Hepatocyte (in vitro differentiated cells): ENCODE data around the gene MLST8. TPM values are rescaled to one million over a fixed set of nuclear protein-coding genes. Genes with fewer than 3 reads are reported as not detected.

ENCODE experiments used
- DNase-seq: peaks from one replicate; pipeline ENCODE4 v3.0.0-alpha.2; 2016; ENCODE audit warnings: low spot score
- H2AFZ ChIP-seq: fragments of 200-600 bp; sonication (generic); 2 replicates; pipeline ENCODE4 v1.6.0; 2016; ENCODE audit warnings: antibody characterized with exemption, mild to moderate bottlenecking
- H3K27ac ChIP-seq: fragments of 200-600 bp; sonication (generic); 2 replicates; pipeline ENCODE4 v1.5.1; 2016; ENCODE audit warnings: mild to moderate bottlenecking
- H3K27me3 ChIP-seq: fragments of 200-600 bp; sonication (generic); 2 replicates; pipeline ENCODE4 v1.6.1; 2016
- H3K36me3 ChIP-seq: fragments of 200-600 bp; sonication (generic); replicated peaks from 2 replicates; pipeline ENCODE4 v1.5.1; 2016; ENCODE audit warnings: low read depth; ENCODE audit not compliant: insufficient read depth
- H3K4me1 ChIP-seq: fragments of 200-600 bp; sonication (generic); 2 replicates; pipeline ENCODE4 v1.5.1; 2016; ENCODE audit warnings: mild to moderate bottlenecking, moderate library complexity; ENCODE audit not compliant: insufficient read depth
- H3K4me2 ChIP-seq: fragments of 200-600 bp; sonication (generic); 2 replicates; pipeline ENCODE4 v1.6.0; 2016
- H3K4me3 ChIP-seq: fragments of 200-600 bp; sonication (generic); 2 replicates; pipeline ENCODE4 v1.5.1; 2016; ENCODE audit warnings: mild to moderate bottlenecking
- H3K79me2 ChIP-seq: fragments of 200-600 bp; sonication (generic); 2 replicates; pipeline ENCODE4 v1.6.0; 2017; ENCODE audit warnings: mild to moderate bottlenecking
- H3K9me2 ChIP-seq: fragments of 200-600 bp; sonication (generic); replicated peaks from 2 replicates; pipeline ENCODE4 v1.6.0; 2017; ENCODE audit warnings: mild to moderate bottlenecking; ENCODE audit not compliant: insufficient read depth
- H3K9me3 ChIP-seq: fragments of 200-600 bp; sonication (generic); 2 replicates; pipeline ENCODE4 v1.5.1; 2016; ENCODE audit warnings: low read depth, mild to moderate bottlenecking
- H4K20me1 ChIP-seq: fragments of 200-600 bp; sonication (generic); 2 replicates; pipeline ENCODE4 v1.6.0; 2016; ENCODE audit warnings: mild to moderate bottlenecking; ENCODE audit not compliant: insufficient read depth, poor library complexity, severe bottlenecking
- EZH2 ChIP-seq: fragments of 200-600 bp; sonication (generic); IDR thresholded peaks from 2 replicates; pipeline ENCODE4 v1.6.1; 2016; ENCODE audit warnings: antibody characterized with exemption, mild to moderate bottlenecking, borderline replicate concordance
- EZH2phosphoT487 ChIP-seq: fragments of 200-600 bp; sonication (generic); IDR thresholded peaks from one replicate; pipeline ENCODE4 v1.6.1; 2018; ENCODE audit warnings: antibody characterized with exemption, mild to moderate bottlenecking, low read depth, moderate library complexity; ENCODE audit not compliant: unreplicated experiment, severe bottlenecking
- WGBS: methylation state at CpG from one replicate; pipeline ENCODE4 v1.1.6; 2016; ENCODE audit warnings: low lambda C conversion rate; ENCODE audit errors: missing lambda C conversion rate; 5-methylcytosine and 5-hydroxymethylcytosine counted together
- polyA plus RNA-seq: library from polyadenylated mRNA; unstranded; fragments of >200 nt; fragmentation: Nextera tagmentation; extraction: Ambion mirVana; gene quantifications from 2 replicates; pipeline ENCODE4 v1.2.1, GENCODE V29; 2016
- total RNA-seq: library from RNA; depleted of rRNA; stranded (reverse); fragments of >200 nt; gene quantifications from 2 replicates; pipeline ENCODE4 v1.2.3, GENCODE V29; 2014
- TF ChIP-seq, protein P1 (sequence below): fragments of 200-600 bp; sonication (generic); IDR thresholded peaks from 2 replicates; pipeline ENCODE4 v1.5.1; 2016; ENCODE audit warnings: antibody characterized with exemption, mild to moderate bottlenecking; ENCODE audit not compliant: poor library complexity

MLST8 gene
- total and polyA plus RNA-seq, 2 experiments from 2014 or later = 28.3 to 88.3 TPM

GRCh38 chr16:2210386-2211365 is 5.4 kb downstream of the MLST8 start, which contains the start of gene BRICD5:
Gene BRICD5, minus strand, starts transcription at chr16:2210863. Its CDS starts 30 bp downstream, at chr16:2210833.
- H3K27me3 ChIP-seq = no peaks in the 10 kb centered on the region
- peaks cover 30% of the 10 kb centered on the region for H3K79me2 ChIP-seq
- no peak for DNase-seq
- no peak within 1 kb of the TSS for H3K4me2 ChIP-seq
- no peak for TF ChIP-seq EZH2
- no peak for TF ChIP-seq EZH2phosphoT487
- TF ChIP-seq, protein P1, sequence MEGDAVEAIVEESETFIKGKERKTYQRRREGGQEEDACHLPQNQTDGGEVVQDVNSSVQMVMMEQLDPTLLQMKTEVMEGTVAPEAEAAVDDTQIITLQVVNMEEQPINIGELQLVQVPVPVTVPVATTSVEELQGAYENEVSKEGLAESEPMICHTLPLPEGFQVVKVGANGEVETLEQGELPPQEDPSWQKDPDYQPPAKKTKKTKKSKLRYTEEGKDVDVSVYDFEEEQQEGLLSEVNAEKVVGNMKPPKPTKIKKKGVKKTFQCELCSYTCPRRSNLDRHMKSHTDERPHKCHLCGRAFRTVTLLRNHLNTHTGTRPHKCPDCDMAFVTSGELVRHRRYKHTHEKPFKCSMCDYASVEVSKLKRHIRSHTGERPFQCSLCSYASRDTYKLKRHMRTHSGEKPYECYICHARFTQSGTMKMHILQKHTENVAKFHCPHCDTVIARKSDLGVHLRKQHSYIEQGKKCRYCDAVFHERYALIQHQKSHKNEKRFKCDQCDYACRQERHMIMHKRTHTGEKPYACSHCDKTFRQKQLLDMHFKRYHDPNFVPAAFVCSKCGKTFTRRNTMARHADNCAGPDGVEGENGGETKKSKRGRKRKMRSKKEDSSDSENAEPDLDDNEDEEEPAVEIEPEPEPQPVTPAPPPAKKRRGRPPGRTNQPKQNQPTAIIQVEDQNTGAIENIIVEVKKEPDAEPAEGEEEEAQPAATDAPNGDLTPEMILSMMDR = no peak
- no peak within 1 kb of the TSS for H2AFZ ChIP-seq
- no peaks in the 10 kb centered on the region for H3K36me3 ChIP-seq
- no peaks in the 10 kb centered on the region for H3K9me3 ChIP-seq
- WGBS = 63% methylated on average over 22 of the region's 24 CpGs
- H3K9me2 ChIP-seq = no peaks in the 10 kb centered on the region
- no peak within 1 kb of the TSS for H3K27ac ChIP-seq
- no peak within 1 kb of the TSS for H3K4me3 ChIP-seq
- peaks cover 8% of the 10 kb centered on the region for H4K20me1 ChIP-seq
- H3K4me1 ChIP-seq = peaks cover 16% of the 10 kb centered on the region

- H3K27ac ChIP-seq = no peak overlapping the region
- peaks cover 18% of the 10 kb centered on the region for H3K79me2 ChIP-seq
- no peaks in the 10 kb centered on the region for H3K36me3 ChIP-seq
- H3K4me1 ChIP-seq = peaks cover 8% of the 10 kb centered on the region
- H3K27me3 ChIP-seq = no peaks in the 10 kb centered on the region
- DNase-seq = no peak
- 88% methylated on average over 11 of the region's 11 CpGs for WGBS
- H4K20me1 ChIP-seq = peaks cover 8% of the 10 kb centered on the region
- no peak overlapping the region for H3K4me2 ChIP-seq
- TF ChIP-seq EZH2phosphoT487 (no peak), EZH2 (no peak)
- TF ChIP-seq, protein P1 = no peak
- no peak overlapping the region for H3K4me3 ChIP-seq
- no peaks in the 10 kb centered on the region for H3K9me2 ChIP-seq
- no peak overlapping the region for H2AFZ ChIP-seq
- no peaks in the 10 kb centered on the region for H3K9me3 ChIP-seq
Measured at GRCh38 chr16:2211923-2212347, 6.7 kb downstream of the MLST8 start.

GRCh38 chr16:2212362-2213324 is 7.4 kb downstream of the MLST8 start:
- H3K36me3 ChIP-seq = no peaks in the 10 kb centered on the region
- peaks cover 8% of the 10 kb centered on the region for H3K4me1 ChIP-seq
- H3K9me2 ChIP-seq = no peaks in the 10 kb centered on the region
- no peak overlapping the region for H2AFZ ChIP-seq
- no peaks in the 10 kb centered on the region for H3K27me3 ChIP-seq
- no peak for DNase-seq
- H3K27ac ChIP-seq = no peak overlapping the region
- no peaks in the 10 kb centered on the region for H3K9me3 ChIP-seq
- 85% methylated on average over 19 of the region's 19 CpGs for WGBS
- H3K4me3 ChIP-seq = peak overlapping the region; percentile 90
- H3K79me2 ChIP-seq = peaks cover 18% of the 10 kb centered on the region
- peaks cover 8% of the 10 kb centered on the region for H4K20me1 ChIP-seq
- peak overlapping the region; percentile 94 for H3K4me2 ChIP-seq
- TF ChIP-seq, protein P1 = no peak
- TF ChIP-seq EZH2phosphoT487 = no peak
- no peak for TF ChIP-seq EZH2
